ENCODE measurements around the gene GPRIN2.
"Not testable (repeated sequence)": the region's sequence is repeated elsewhere in the genome, so short reads cannot be mapped to it uniquely, and the experiment has no call there.

GPRIN2 gene

GRCh38 chr10:46556515-46557318, at the start of gene GPRIN2:
Gene GPRIN2, minus strand, starts transcription at chr10:46556658. Its CDS starts 5,922 bp downstream, at chr10:46550736.
- CTCF ChIA-PET: no interaction called here
- no peak for DNase-seq (ENCODE audit: extremely low spot score)
- POLR2A ChIA-PET: no interaction called here

DNA sequence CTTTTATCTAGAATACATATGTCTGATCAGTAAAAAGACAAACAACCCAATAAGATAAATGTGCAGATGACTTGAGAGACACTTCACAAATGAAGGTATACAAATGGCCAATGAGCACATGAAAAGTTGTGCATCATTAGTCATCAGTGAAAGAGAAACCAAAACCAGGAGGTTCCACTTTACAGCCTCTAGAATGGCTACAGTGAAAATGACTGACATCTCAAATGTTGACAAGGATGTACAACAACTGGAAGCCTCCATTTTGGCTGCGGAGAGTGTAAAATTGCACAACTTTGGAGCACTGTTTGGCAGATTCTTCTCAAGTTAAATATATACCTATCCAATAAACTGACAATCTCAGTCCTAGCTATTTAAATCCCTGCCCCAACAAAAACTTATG, 44.1 kb upstream of the GPRIN2 start:
- POLR2A ChIA-PET, CTCF ChIA-PET: not testable (repeated sequence)

More at GRCh38 chr10:46556515-46557318, at the start of gene GPRIN2:
- TF ChIP-seq, protein P1, sequence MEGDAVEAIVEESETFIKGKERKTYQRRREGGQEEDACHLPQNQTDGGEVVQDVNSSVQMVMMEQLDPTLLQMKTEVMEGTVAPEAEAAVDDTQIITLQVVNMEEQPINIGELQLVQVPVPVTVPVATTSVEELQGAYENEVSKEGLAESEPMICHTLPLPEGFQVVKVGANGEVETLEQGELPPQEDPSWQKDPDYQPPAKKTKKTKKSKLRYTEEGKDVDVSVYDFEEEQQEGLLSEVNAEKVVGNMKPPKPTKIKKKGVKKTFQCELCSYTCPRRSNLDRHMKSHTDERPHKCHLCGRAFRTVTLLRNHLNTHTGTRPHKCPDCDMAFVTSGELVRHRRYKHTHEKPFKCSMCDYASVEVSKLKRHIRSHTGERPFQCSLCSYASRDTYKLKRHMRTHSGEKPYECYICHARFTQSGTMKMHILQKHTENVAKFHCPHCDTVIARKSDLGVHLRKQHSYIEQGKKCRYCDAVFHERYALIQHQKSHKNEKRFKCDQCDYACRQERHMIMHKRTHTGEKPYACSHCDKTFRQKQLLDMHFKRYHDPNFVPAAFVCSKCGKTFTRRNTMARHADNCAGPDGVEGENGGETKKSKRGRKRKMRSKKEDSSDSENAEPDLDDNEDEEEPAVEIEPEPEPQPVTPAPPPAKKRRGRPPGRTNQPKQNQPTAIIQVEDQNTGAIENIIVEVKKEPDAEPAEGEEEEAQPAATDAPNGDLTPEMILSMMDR (IDR thresholded peaks at IDR 0.05; ENCODE audit: control extremely low read depth, extremely low read depth, low read depth, missing control alignments): no peak

GRCh38 chr10:46597616-46598246, 41.3 kb upstream of the GPRIN2 start:
- DNase-seq (ENCODE audit: extremely low spot score); POLR2A ChIA-PET; CTCF ChIA-PET: not testable (repeated sequence)

More for the DNA sequence above, 44.1 kb upstream of the GPRIN2 start:
- DNase-seq (ENCODE audit: extremely low spot score): not testable (repeated sequence)

- DNase-seq (ENCODE audit: extremely low spot score); CTCF ChIA-PET; POLR2A ChIA-PET: not testable (repeated sequence)
Measured at GRCh38 chr10:46596570-46596969, 40.1 kb upstream of the GPRIN2 start.

GRCh38 chr10:46594453-46595063, 38.1 kb upstream of the GPRIN2 start:
- DNase-seq (ENCODE audit: extremely low spot score); CTCF ChIA-PET; POLR2A ChIA-PET: not testable (repeated sequence)

DNA sequence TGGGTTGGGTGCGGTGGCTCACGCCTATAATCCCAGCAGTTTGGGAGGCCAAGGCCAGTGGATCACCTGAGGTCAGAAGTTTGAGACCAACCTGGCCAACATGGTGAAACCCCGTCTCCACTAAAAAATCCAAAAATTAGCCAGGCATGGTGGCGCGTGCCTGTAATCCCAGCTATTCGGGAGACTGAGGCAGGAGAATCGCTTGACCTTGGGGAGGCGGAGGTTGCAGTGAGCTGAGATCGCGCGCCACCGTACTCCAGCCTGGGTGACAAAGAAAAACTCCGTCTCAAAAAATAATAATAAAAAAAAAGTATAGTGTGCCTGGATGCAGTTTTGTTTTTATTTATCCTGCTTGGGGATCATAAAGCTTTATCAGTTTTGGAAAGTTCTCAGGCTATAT, 36.8 kb upstream of the GPRIN2 start:
- DNase-seq (ENCODE audit: extremely low spot score); CTCF ChIA-PET; POLR2A ChIA-PET: not testable (repeated sequence)

DNA sequence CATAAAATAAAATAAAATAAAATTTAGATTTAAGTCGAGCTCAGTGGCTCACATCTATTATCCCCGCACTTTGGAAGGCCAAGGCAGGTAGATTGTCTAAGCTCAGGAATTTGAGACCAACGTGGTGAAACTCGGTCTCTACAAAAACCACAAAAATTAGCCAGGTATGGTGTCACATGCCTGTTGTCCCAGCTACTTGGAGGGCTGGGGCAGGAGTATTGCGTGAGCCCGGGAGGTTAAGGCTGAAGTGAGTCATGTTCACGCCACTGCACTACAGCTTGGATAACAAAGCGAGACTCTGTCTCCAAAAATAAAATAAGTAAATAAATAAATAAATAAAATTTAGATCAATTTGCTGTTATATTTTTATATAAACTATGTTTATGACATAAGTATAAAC, 34.6 kb upstream of the GPRIN2 start:
- CTCF ChIA-PET; POLR2A ChIA-PET; DNase-seq (ENCODE audit: extremely low spot score): not testable (repeated sequence)

GRCh38 chr10:46589589-46589988, 33.1 kb upstream of the GPRIN2 start:
- POLR2A ChIA-PET; DNase-seq (ENCODE audit: extremely low spot score); CTCF ChIA-PET: not testable (repeated sequence)

- POLR2A ChIA-PET; DNase-seq (ENCODE audit: extremely low spot score); CTCF ChIA-PET: not testable (repeated sequence)
Measured at GRCh38 chr10:46588221-46588620, 31.8 kb upstream of the GPRIN2 start.

- CTCF ChIA-PET; DNase-seq (ENCODE audit: extremely low spot score); POLR2A ChIA-PET: not testable (repeated sequence)
Measured at GRCh38 chr10:46587546-46587945, 31.1 kb upstream of the GPRIN2 start.

- CTCF ChIA-PET; DNase-seq (ENCODE audit: extremely low spot score); POLR2A ChIA-PET: not testable (repeated sequence)
Measured at GRCh38 chr10:46585246-46585645, 28.8 kb upstream of the GPRIN2 start.

DNA sequence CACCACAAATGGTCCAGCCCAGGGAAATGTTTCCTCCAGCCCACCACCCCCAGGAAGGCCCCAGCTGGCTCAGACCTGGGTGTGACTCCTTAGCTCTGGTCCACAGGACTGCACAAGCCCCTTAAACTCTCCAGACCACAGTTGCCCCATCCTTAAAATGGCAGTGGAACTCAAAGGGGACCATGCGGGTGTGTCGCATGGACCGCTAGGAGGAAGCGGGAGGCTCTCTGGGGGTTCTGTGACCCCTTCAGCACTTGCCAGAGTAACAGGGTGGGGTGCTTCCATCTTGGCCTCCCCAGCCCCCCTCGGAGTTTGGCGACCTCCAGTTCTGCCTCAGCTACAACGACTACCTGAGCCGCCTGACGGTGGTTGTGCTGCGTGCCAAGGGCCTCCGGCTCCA, 27.7 kb upstream of the GPRIN2 start:
- POLR2A ChIA-PET: not testable (repeated sequence)

DNA sequence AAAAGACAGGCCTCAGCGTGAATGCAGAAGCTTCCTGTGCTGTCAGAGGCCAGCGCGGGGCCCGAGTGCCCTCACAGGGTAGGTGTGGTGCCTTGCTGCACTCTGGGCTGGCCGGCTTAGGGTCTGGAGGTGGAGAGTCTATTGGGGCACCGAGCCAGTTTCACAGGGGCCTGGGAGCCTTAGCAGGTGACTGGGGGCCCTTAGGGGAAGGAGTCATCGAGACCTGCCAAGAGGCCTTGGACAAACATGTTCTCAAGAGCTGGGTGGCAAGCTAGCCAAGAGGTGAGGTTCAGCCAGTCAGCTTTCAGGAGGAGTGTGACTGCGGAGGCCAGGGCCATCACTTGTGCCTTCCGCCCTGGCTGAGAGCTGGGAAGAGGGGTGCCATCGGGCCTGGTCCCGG, 26.1 kb upstream of the GPRIN2 start:
- POLR2A ChIA-PET; DNase-seq (ENCODE audit: extremely low spot score); CTCF ChIA-PET: not testable (repeated sequence)

More for the DNA sequence above, 27.7 kb upstream of the GPRIN2 start:
- DNase-seq (ENCODE audit: extremely low spot score); CTCF ChIA-PET: not testable (repeated sequence)

GRCh38 chr10:46581997-46582396, 25.5 kb upstream of the GPRIN2 start:
- POLR2A ChIA-PET; DNase-seq (ENCODE audit: extremely low spot score); CTCF ChIA-PET: not testable (repeated sequence)

- DNase-seq (ENCODE audit: extremely low spot score); CTCF ChIA-PET; POLR2A ChIA-PET: not testable (repeated sequence)
Measured at GRCh38 chr10:46579378-46579777, 22.9 kb upstream of the GPRIN2 start.

DNA sequence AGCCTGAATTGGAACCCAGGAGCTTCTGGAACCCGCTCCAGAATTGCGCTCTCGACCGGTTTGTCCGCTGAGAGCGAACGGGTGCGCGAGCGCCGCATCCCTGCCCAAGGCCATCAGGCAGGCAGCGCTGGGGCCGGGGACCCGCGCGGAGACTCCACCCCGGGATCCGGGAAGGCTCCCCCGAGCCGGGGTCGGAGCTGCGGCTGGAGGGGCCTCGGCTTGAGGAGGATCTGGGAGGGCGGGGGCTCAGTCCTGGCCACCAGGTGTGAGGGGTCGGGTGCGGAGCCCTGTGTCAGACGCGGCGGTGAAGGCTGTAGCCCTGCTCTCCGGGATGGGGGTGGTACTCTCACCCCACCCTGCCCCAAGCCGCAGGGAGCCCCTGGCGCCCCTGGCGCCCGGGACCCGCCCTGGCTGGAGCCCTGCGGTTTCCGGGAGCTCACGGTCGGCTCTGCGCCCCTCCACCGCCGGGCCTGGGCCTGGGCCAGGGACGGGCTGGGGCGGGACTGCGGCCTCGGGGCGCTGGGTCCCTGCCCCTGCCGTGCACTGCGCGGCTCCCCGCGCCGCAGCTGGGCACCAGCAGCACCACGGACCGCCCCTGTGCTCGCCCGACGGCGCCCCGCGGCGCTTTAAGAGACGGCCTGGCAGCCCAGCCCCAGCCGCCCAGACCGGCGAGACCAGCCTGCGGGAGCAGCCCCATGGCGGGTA, 22.2 kb upstream of the GPRIN2 start, which contains the start of gene SYT15:
TSS of gene SYT15 (plus strand) at position 655 of the 705 bp plus-strand sequence. CDS start at position 696, 41 bp downstream.
- CTCF ChIA-PET; DNase-seq (ENCODE audit: extremely low spot score); POLR2A ChIA-PET: not testable (repeated sequence)

Data from GM10248 (cell line).